Mammary epithelial cell (primary cell): ENCODE data around the gene RBBP7.

Experiments used
- EZH2 ChIP-seq: IDR thresholded peaks from 2 replicates; pipeline ENCODE4 v1.6.1; 2012; ENCODE audit warnings: low read length, inconsistent platforms, borderline replicate concordance
- TF ChIP-seq, protein P1 (sequence below), 2 donors: IDR thresholded peaks in 1 of 2; conservative IDR thresholded peaks in 1 of 2; 2 replicates each; pipeline ENCODE4 v1.5.1; 2011 to 2012; ENCODE audit warnings: inconsistent platforms in 2 of 2, low read length in 2 of 2, mild to moderate bottlenecking in 2 of 2, control low read depth in 1 of 2, low read depth in 1 of 2; ENCODE audit not compliant: insufficient read depth in 1 of 2; ENCODE audit errors: extremely low read depth in 1 of 2

DNA sequence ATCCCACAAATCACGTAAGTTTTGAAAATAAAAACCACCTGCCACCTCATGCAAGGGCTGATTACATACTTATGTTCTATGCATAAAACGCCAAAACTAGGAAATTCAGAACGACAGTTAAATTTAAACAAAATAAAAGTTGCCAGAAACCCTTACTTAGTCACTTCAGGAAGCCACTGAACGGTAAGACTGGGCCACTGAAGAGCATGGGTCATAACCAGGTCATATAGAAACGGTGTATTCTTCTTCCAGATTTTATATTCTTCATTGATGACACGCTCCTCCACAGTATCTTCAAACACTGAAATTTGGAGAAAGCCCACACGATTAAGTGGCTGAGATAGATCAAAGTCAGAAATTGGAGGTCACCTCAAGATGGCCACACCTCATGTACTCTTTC is 1.2 kb downstream of the RBBP7 start:
- TF ChIP-seq, protein P1, sequence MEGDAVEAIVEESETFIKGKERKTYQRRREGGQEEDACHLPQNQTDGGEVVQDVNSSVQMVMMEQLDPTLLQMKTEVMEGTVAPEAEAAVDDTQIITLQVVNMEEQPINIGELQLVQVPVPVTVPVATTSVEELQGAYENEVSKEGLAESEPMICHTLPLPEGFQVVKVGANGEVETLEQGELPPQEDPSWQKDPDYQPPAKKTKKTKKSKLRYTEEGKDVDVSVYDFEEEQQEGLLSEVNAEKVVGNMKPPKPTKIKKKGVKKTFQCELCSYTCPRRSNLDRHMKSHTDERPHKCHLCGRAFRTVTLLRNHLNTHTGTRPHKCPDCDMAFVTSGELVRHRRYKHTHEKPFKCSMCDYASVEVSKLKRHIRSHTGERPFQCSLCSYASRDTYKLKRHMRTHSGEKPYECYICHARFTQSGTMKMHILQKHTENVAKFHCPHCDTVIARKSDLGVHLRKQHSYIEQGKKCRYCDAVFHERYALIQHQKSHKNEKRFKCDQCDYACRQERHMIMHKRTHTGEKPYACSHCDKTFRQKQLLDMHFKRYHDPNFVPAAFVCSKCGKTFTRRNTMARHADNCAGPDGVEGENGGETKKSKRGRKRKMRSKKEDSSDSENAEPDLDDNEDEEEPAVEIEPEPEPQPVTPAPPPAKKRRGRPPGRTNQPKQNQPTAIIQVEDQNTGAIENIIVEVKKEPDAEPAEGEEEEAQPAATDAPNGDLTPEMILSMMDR (conservative IDR thresholded peaks at IDR 0.05 in 1 of 2, IDR thresholded peaks at IDR 0.05 in 1 of 2; ENCODE audit: extremely low read depth in 1 of 2, insufficient read depth in 1 of 2, low read depth in 1 of 2, low read length in 2 of 2), result no peak
- no peak for TF ChIP-seq EZH2
